Thyroid gland (tissue), 4 donors: ENCODE data around the gene FAM216B.

Experiments used
- CTCF ChIP-seq, 6 experiments: fragments of 200-600 bp in 3 of 6; fragments of 450-650 bp in 3 of 6; sonication (generic) in 3 of 6; IDR thresholded peaks; one replicate each; pipeline ENCODE4 v1.5.1; 2016 to 2019; ENCODE audit warnings: antibody characterized with exemption in 6 of 6, mild to moderate bottlenecking in 2 of 6, inconsistent platforms in 1 of 6, moderate library complexity in 1 of 6
- POLR2A ChIP-seq, 2 donors: fragments of 450-650 bp; IDR thresholded peaks; one replicate each; pipeline ENCODE4 v1.6.1; 2017; ENCODE audit warnings: antibody characterized with exemption in 2 of 2, mild to moderate bottlenecking in 2 of 2, moderate library complexity in 1 of 2

- no peak for TF ChIP-seq CTCF (IDR thresholded peaks at IDR 0.05)
- no peak for TF ChIP-seq POLR2A (IDR thresholded peaks at IDR 0.05)
Observed at GRCh38 chr13:42750794-42751193, 30.6 kb upstream of the FAM216B start.
